SHP77 treated with DMSO at 0.1 percent for 48 hours (cell line): Measurements from ENCODE around the gene INPP5A.
"Not testable (repeated sequence)": the region's sequence is repeated elsewhere in the genome, so short reads cannot be mapped to it uniquely, and the experiment has no call there.

Experiments
- DNase-seq: peaks from one replicate; lab custom pipeline; 2025; lab: John Stamatoyannopoulos, UW

Gene INPP5A

GRCh38 chr10:132503581-132504421 is 33.8 kb upstream of the INPP5A start:
- no peak for DNase-seq

- DNase-seq, result no peak
Measured at GRCh38 chr10:132504501-132505272, 32.9 kb upstream of the INPP5A start.

- not testable (repeated sequence) for DNase-seq
Measured at GRCh38 chr10:132505546-132505945, 32.0 kb upstream of the INPP5A start.

GRCh38 chr10:132506711-132507408 is 30.7 kb upstream of the INPP5A start:
- no peak for DNase-seq

- DNase-seq, result no peak
Measured at GRCh38 chr10:132507409-132507955, 30.1 kb upstream of the INPP5A start.

- no peak for DNase-seq
Measured at GRCh38 chr10:132507956-132508490, 29.6 kb upstream of the INPP5A start.

GRCh38 chr10:132508581-132509443 is 28.8 kb upstream of the INPP5A start:
- DNase-seq, result no peak

GRCh38 chr10:132509506-132510173 is 27.9 kb upstream of the INPP5A start:
- DNase-seq, result no peak

- no peak for DNase-seq
Measured at GRCh38 chr10:132510174-132510611, 27.4 kb upstream of the INPP5A start.

GRCh38 chr10:132511121-132512051 is 26.2 kb upstream of the INPP5A start:
- no peak for DNase-seq

- no peak for DNase-seq
Measured at GRCh38 chr10:132512052-132512442, 25.5 kb upstream of the INPP5A start.

GRCh38 chr10:132512693-132513345 is 24.8 kb upstream of the INPP5A start:
- DNase-seq, result no peak

- DNase-seq, result no peak
Measured at GRCh38 chr10:132514821-132515520, 22.6 kb upstream of the INPP5A start.

- no peak for DNase-seq
Measured at GRCh38 chr10:132515811-132516726, 21.5 kb upstream of the INPP5A start.

GRCh38 chr10:132516771-132517725 is 20.5 kb upstream of the INPP5A start:
- DNase-seq, result no peak
